Measurements from ENCODE around the gene CLRN1. TPM values are rescaled to one million over a fixed set of nuclear protein-coding genes. Genes with fewer than 3 reads are reported as not detected.

CLRN1 gene
- total and polyA plus RNA-seq, 9 of the 15 experiments (the other 6 are each of a cell fraction or from before 2014, with no cell fraction given): not detected

GRCh38 chr3:151002003-151002981, 29.8 kb upstream of the CLRN1 start:
- DNase-seq (ENCODE audit: extremely low read depth in 1 of 4, low spot score in 3 of 4) (no peak), FAIRE-seq (no peak), ATAC-seq (no peak)
- intact Hi-C loops (cut with micrococcal nuclease) (no loop called here), in situ Hi-C loops (cut with MboI) (no loop called here)
- Histone ChIP-seq H3K9me1 (ENCODE audit: control insufficient read depth, insufficient read depth, low read length) (no peaks in the 10 kb centered on the region), H3K9ac (ENCODE audit: insufficient read depth in 1 of 2, low read depth in 2 of 2, low read length in 2 of 2) (no peak overlapping the region), H3K4me3 (no peak overlapping the region), H3K4me2 (ENCODE audit: insufficient read depth, low read length) (no peak overlapping the region), H3K27ac (ENCODE audit: extremely low read depth, low read depth, low read length) (no peak overlapping the region), H2AFZ (ENCODE audit: low read depth, low read length) (no peak overlapping the region), H4K20me1 (replicated peaks; ENCODE audit: control insufficient read depth, insufficient read depth, low read length) (no peaks in the 10 kb centered on the region), H3K36me3 (ENCODE audit: control insufficient read depth, insufficient read depth, low read length) (no peaks in the 10 kb centered on the region), H3K4me1 (replicated peaks in 1 of 2; ENCODE audit: control insufficient read depth in 2 of 2, insufficient read depth in 2 of 2, low read length in 2 of 2) (no peaks in the 10 kb centered on the region), H3K9me3 (replicated peaks; ENCODE audit: control insufficient read depth, insufficient read depth, low read depth, low read length) (no peaks in the 10 kb centered on the region), H3K79me2 (ENCODE audit: control insufficient read depth, insufficient read depth, low read length) (no peaks in the 10 kb centered on the region), H3K27me3 (ENCODE audit: control insufficient read depth in 2 of 2, insufficient read depth in 2 of 2, low read length in 2 of 2) (peaks cover 9 to 12% of the 10 kb centered on the region in 2 experiments; a peak in 4 of 5 replicates)
- POLR2A ChIA-PET: interaction anchor here (0.6 kb wide), 1 partner anchor 777 kb away, joined by 4 read pairs; no protein-coding TSS in a partner anchor
- 0% methylated on average over 5 of the region's 5 CpGs for WGBS (ENCODE audit: insufficient coverage, low coverage, missing lambda C conversion rate)
- CTCF ChIA-PET (ENCODE audit: low intra/inter-chr PET ratio): no interaction called here
- TF ChIP-seq XRCC3 (IDR thresholded peaks at IDR 0.05) (no peak), MXI1 (IDR thresholded peaks at IDR 0.05; ENCODE audit: low read depth, low read length) (no peak), NCOA4 (IDR thresholded peaks at IDR 0.05; ENCODE audit: partially characterized antibody) (no peak), ZNF551 (CRISPR knock-in tag; IDR thresholded peaks at IDR 0.05) (no peak), SP2 (IDR thresholded peaks at IDR 0.05; ENCODE audit: extremely low read depth, low read depth, low read length, poor library complexity, severe bottlenecking) (no peak), NFIC (IDR thresholded peaks at IDR 0.05) (no peak), PCBP1 (IDR thresholded peaks at IDR 0.05; ENCODE audit: low read depth, low read length, poor library complexity, severe bottlenecking) (no peak), GABPB2 (CRISPR knock-in tag; conservative IDR thresholded peaks at IDR 0.05) (no peak), ZNF584 (CRISPR knock-in tag; IDR thresholded peaks at IDR 0.05; ENCODE audit: low read depth) (no peak)
- TF ChIP-seq, protein P1, sequence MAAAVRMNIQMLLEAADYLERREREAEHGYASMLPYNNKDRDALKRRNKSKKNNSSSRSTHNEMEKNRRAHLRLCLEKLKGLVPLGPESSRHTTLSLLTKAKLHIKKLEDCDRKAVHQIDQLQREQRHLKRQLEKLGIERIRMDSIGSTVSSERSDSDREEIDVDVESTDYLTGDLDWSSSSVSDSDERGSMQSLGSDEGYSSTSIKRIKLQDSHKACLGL (CRISPR knock-in tag; IDR thresholded peaks at IDR 0.05; ENCODE audit: borderline replicate concordance, poor library complexity, severe bottlenecking): no peak
- BruUV-seq (replicated peaks): no TSS peak

All from K562 (cell line).